SK-N-SH (cell line): ENCODE results near the gene ARHGAP10. TPM values are rescaled to one million over a fixed set of nuclear protein-coding genes. Genes with fewer than 3 reads are reported as not detected.

ENCODE experiments used
- CTCF ChIA-PET: fragments of 300-600, 350-600 bp; formaldehyde crosslinking; extraction: SDS; loops from one replicate; lab custom pipeline; 2021; lab: Yijun Ruan, JAX
- POLR2A ChIA-PET: fragments of 350-600 bp; sonication (Branson Sonifier 250); formaldehyde crosslinking; extraction: SDS; loops from one replicate; lab custom pipeline; 2020; ENCODE audit warnings: antibody characterized with exemption, inconsistent platforms; lab: Yijun Ruan, JAX
- DNase-seq: peaks from one replicate; pipeline ENCODE4 v3.0.0; 2012
- H2AFZ ChIP-seq: fragments of 200-600 bp; sonication (generic); 2 replicates; pipeline ENCODE4 v1.8.1; 2016; ENCODE audit warnings: antibody characterized with exemption, mild to moderate bottlenecking, low read depth
- H3F3A ChIP-seq: fragments of 200-600 bp; sonication (generic); replicated peaks from 2 replicates; pipeline ENCODE3; 2016; ENCODE audit warnings: antibody characterized with exemption, mild to moderate bottlenecking; ENCODE audit not compliant: insufficient read depth
- H3K27ac ChIP-seq, 2 experiments: fragments of 200-500 bp in 1 of 2; fragments of 200-600 bp in 1 of 2; sonication (Bioruptor generic) in 1 of 2; sonication (generic), shearing (Covaris generic) in 1 of 2; 2 replicates each; pipeline versions ENCODE4 v1.5.1 to v1.6.1; 2014 to 2016; ENCODE audit warnings: low read depth in 2 of 2, inconsistent platforms in 1 of 2, low read length in 1 of 2, mild to moderate bottlenecking in 1 of 2, mixed read lengths in 1 of 2
- H3K27me3 ChIP-seq: fragments of 200-600 bp; sonication (generic), shearing (Covaris generic); 2 replicates; pipeline ENCODE4 v1.6.1; 2016; ENCODE audit warnings: mixed run types; ENCODE audit not compliant: insufficient read depth
- H3K36me3 ChIP-seq, 2 experiments: fragments of 200-500 bp in 1 of 2; fragments of 200-600 bp in 1 of 2; sonication (Bioruptor generic) in 1 of 2; sonication (generic) in 1 of 2; replicated peaks in 1 of 2; 2 replicates each; pipeline versions ENCODE3 to v1.5.1; 2014 to 2016; ENCODE audit warnings: low read length in 1 of 2, mild to moderate bottlenecking in 1 of 2; ENCODE audit not compliant: insufficient read depth in 2 of 2, control insufficient read depth in 1 of 2
- H3K4me1 ChIP-seq, 2 experiments: fragments of 200-500 bp in 1 of 2; fragments of 200-600 bp in 1 of 2; sonication (Bioruptor generic) in 1 of 2; sonication (generic), shearing (Covaris generic) in 1 of 2; 2 replicates each; pipeline versions ENCODE4 v1.5.1 to v1.6.1; 2014 to 2016; ENCODE audit warnings: low read depth in 1 of 2, low read length in 1 of 2, mixed run types in 1 of 2; ENCODE audit not compliant: insufficient read depth in 2 of 2, control insufficient read depth in 1 of 2
- H3K4me2 ChIP-seq: fragments of 200-600 bp; sonication (generic), shearing (Covaris generic); 2 replicates; pipeline ENCODE4 v1.6.1; 2017; ENCODE audit warnings: mixed run types
- H3K4me3 ChIP-seq, 2 experiments: fragments of 200-500 bp in 1 of 2; fragments of 200-600 bp in 1 of 2; sonication (Bioruptor generic) in 1 of 2; sonication (generic), shearing (Covaris generic) in 1 of 2; 2 replicates each; pipeline versions ENCODE4 v1.5.1 to v1.8.1; 2014 to 2016; ENCODE audit warnings: low read depth in 2 of 2, inconsistent platforms in 1 of 2, low read length in 1 of 2, mild to moderate bottlenecking in 1 of 2, mixed read lengths in 1 of 2, moderate library complexity in 1 of 2
- H3K79me2 ChIP-seq: fragments of 200-600 bp; sonication (generic); 2 replicates; pipeline ENCODE4 v1.8.1; 2017; ENCODE audit warnings: mild to moderate bottlenecking; ENCODE audit not compliant: insufficient read depth
- H3K9ac ChIP-seq: fragments of 200-600 bp; sonication (generic); 2 replicates; pipeline ENCODE4 v1.6.1; 2017; ENCODE audit warnings: mixed run types
- H3K9me2 ChIP-seq: fragments of 200-600 bp; sonication (generic); 2 replicates; pipeline ENCODE4 v1.6.1; 2017; ENCODE audit warnings: mixed run types
- H3K9me3 ChIP-seq: fragments of 200-600 bp; sonication (generic); 2 replicates; pipeline ENCODE4 v1.6.1; 2017; ENCODE audit warnings: mixed run types, mild to moderate bottlenecking, moderate library complexity
- H4K20me1 ChIP-seq: fragments of 200-600 bp; sonication (generic); 2 replicates; pipeline ENCODE4 v1.6.1; 2017; ENCODE audit warnings: mild to moderate bottlenecking, mixed run types; ENCODE audit not compliant: insufficient read depth
- CHD2 ChIP-seq: fragments of 150-350 bp; IDR thresholded peaks from 2 replicates; pipeline ENCODE4 v1.6.1; 2018; ENCODE audit warnings: low read length; ENCODE audit not compliant: partially characterized antibody
- ELF1 ChIP-seq: IDR thresholded peaks from 2 replicates; pipeline ENCODE4 v1.4.0; 2012
- GABPA ChIP-seq: IDR thresholded peaks from 2 replicates; pipeline ENCODE4 v1.4.0; 2012; ENCODE audit warnings: low read depth, mild to moderate bottlenecking
- JUND ChIP-seq: IDR thresholded peaks from 2 replicates; pipeline ENCODE4 v1.4.0; 2012
- MEF2A ChIP-seq: IDR thresholded peaks from 2 replicates; pipeline ENCODE4 v1.4.0; 2012; ENCODE audit warnings: low read depth, borderline replicate concordance
- NFIC ChIP-seq: IDR thresholded peaks from 2 replicates; pipeline ENCODE4 v1.4.0; 2012; ENCODE audit warnings: borderline replicate concordance
- POLR2AphosphoS5 ChIP-seq: IDR thresholded peaks from 2 replicates; pipeline ENCODE4 v1.6.1; 2012; ENCODE audit warnings: low read depth, low read length
- RAD21 ChIP-seq: IDR thresholded peaks from 2 replicates; pipeline ENCODE4 v1.6.1; 2012; ENCODE audit warnings: mild to moderate bottlenecking, low read length
- RCOR1 ChIP-seq: fragments of 150-350 bp; IDR thresholded peaks from 2 replicates; pipeline ENCODE4 v1.6.1; 2017; ENCODE audit warnings: antibody characterized with exemption, low read length
- RFX5 ChIP-seq: IDR thresholded peaks from 2 replicates; pipeline ENCODE4 v1.6.1; 2012; ENCODE audit warnings: mild to moderate bottlenecking, improper control_type of control experiment, low read length
- SMC3 ChIP-seq: IDR thresholded peaks from 2 replicates; pipeline ENCODE4 v1.6.1; 2012; ENCODE audit warnings: low read depth, low read length, improper control_type of control experiment
- WGBS: methylation state at CpG from one replicate; pipeline ENCODE4 v1.1.6; 2017; ENCODE audit warnings: low lambda C conversion rate; 5-methylcytosine and 5-hydroxymethylcytosine counted together
- polyA plus RNA-seq, 3 experiments: library from polyadenylated mRNA; depleted of rRNA; stranded (reverse); fragments of >200 nt; gene quantifications; 2 replicates each; pipeline ENCODE4 v1.2.3, GENCODE V29; 2012
- TF ChIP-seq, protein P1 (sequence below): fragments of 150-350 bp; IDR thresholded peaks from 2 replicates; pipeline ENCODE4 v1.6.1; 2016; ENCODE audit warnings: mild to moderate bottlenecking, low read depth, low read length
- TF ChIP-seq, protein P2 (sequence below): IDR thresholded peaks from 2 replicates; pipeline ENCODE4 v1.4.0; 2012; ENCODE audit warnings: low read depth, borderline replicate concordance
- TF ChIP-seq, protein P3 (sequence below): IDR thresholded peaks from 2 replicates; pipeline ENCODE4; 2012
- TF ChIP-seq, protein P4 (sequence below): fragments of 150-350 bp; IDR thresholded peaks from 2 replicates; pipeline ENCODE4 v1.6.1; 2017; ENCODE audit warnings: antibody characterized with exemption, low read length, low read depth, borderline replicate concordance

Gene ARHGAP10
- polyA plus RNA-seq, 1 of the 3 experiments (the other 2 are of a cell fraction) = 15.1 TPM

DNA sequence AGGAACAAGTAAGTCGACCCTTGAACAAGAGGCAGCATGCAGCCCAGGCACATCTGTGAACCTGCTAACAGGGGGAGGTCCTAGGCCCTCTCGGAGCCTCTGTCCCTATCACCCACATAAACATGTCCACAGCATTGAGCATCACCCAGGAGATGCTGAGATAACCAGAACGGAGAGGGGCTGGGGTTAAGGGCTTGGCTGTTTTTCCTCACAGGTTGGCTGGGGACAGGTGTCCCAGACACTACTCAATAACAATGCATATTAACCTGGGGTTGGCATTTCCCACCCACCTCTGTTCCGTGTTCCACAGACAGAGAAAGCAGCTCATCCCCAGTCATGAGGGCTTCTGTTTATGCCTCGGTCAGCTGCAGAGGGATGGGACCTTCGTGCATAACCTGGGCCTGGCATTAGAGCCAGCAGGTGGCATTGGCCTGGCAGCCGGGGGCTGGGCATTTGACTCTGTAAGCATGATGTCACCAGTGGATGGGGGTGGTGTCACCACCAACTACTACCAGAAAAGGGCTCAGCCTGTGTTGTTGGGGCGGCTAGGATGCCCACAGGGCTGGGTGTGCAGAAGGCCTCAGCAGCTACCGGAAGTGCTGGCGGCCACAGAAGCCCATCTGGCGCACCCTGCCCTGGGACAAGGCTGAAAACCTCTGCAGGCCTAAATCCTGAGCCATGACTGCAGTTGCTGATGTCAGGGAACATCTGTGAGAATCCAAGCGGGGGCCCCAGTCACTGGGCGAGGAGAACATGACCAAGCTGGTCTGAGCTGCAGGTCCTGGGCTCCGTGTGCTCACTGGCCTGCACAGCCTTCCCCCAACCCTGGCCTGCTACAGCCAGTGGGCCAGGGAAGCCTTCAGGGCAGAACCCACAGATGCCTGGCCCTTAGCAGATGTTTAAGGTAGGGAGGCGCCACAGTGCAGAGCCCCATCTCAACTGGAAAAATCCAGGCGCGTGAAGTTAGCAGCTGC lies 358.9 kb downstream of the ARHGAP10 start:
- WGBS = 87% methylated on average over 7 of the region's 17 CpGs
- Histone ChIP-seq H3K4me1 (peaks cover 0 to 5% of the 10 kb centered on the region in 2 experiments; a peak in 1 of 4 replicates), H3K9me3 (no peaks in the 10 kb centered on the region), H3K79me2 (no peaks in the 10 kb centered on the region), H3K9ac (no peak overlapping the region), H3K4me3 (no peak overlapping the region), H3F3A (no peaks in the 10 kb centered on the region), H2AFZ (no peak overlapping the region), H3K9me2 (no peaks in the 10 kb centered on the region), H3K4me2 (no peak overlapping the region), H3K36me3 (no peaks in the 10 kb centered on the region), H3K27ac (no peak overlapping the region), H3K27me3 (no peaks in the 10 kb centered on the region), H4K20me1 (no peaks in the 10 kb centered on the region)
- POLR2A ChIA-PET = no interaction called here
- DNase-seq = no peak
- TF ChIP-seq NFIC (no peak), JUND (no peak), GABPA (no peak), RAD21 (no peak), SMC3 (no peak), MEF2A (no peak), ELF1 (no peak), POLR2AphosphoS5 (no peak), RCOR1 (no peak), CHD2 (no peak), RFX5 (no peak)
- TF ChIP-seq, protein P1, sequence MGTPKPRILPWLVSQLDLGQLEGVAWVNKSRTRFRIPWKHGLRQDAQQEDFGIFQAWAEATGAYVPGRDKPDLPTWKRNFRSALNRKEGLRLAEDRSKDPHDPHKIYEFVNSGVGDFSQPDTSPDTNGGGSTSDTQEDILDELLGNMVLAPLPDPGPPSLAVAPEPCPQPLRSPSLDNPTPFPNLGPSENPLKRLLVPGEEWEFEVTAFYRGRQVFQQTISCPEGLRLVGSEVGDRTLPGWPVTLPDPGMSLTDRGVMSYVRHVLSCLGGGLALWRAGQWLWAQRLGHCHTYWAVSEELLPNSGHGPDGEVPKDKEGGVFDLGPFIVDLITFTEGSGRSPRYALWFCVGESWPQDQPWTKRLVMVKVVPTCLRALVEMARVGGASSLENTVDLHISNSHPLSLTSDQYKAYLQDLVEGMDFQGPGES = no peak
- TF ChIP-seq, protein P2, sequence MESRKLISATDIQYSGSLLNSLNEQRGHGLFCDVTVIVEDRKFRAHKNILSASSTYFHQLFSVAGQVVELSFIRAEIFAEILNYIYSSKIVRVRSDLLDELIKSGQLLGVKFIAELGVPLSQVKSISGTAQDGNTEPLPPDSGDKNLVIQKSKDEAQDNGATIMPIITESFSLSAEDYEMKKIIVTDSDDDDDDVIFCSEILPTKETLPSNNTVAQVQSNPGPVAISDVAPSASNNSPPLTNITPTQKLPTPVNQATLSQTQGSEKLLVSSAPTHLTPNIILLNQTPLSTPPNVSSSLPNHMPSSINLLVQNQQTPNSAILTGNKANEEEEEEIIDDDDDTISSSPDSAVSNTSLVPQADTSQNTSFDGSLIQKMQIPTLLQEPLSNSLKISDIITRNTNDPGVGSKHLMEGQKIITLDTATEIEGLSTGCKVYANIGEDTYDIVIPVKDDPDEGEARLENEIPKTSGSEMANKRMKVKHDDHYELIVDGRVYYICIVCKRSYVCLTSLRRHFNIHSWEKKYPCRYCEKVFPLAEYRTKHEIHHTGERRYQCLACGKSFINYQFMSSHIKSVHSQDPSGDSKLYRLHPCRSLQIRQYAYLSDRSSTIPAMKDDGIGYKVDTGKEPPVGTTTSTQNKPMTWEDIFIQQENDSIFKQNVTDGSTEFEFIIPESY = no peak
- TF ChIP-seq, protein P3, sequence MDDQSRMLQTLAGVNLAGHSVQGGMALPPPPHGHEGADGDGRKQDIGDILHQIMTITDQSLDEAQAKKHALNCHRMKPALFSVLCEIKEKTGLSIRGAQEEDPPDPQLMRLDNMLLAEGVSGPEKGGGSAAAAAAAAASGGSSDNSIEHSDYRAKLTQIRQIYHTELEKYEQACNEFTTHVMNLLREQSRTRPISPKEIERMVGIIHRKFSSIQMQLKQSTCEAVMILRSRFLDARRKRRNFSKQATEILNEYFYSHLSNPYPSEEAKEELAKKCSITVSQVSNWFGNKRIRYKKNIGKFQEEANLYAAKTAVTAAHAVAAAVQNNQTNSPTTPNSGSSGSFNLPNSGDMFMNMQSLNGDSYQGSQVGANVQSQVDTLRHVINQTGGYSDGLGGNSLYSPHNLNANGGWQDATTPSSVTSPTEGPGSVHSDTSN = no peak
- TF ChIP-seq, protein P4, sequence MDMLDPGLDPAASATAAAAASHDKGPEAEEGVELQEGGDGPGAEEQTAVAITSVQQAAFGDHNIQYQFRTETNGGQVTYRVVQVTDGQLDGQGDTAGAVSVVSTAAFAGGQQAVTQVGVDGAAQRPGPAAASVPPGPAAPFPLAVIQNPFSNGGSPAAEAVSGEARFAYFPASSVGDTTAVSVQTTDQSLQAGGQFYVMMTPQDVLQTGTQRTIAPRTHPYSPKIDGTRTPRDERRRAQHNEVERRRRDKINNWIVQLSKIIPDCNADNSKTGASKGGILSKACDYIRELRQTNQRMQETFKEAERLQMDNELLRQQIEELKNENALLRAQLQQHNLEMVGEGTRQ = no peak
- CTCF ChIA-PET = interaction anchor here (1.2 to 1.9 kb wide), 2 partner anchors 13 to 224 kb away, joined by 3 to 5 read pairs; no protein-coding TSS in a partner anchor
